NK-92 treated with Interleukin-12 subunit alpha and Interleukin-12 subunit beta, amount 100 ng/mL, for 24 hours (cell line): Measurements from ENCODE around the gene TJP2.

Experiments
- DNase-seq: peaks from one replicate; lab custom pipeline; 2025; lab: John Stamatoyannopoulos, UW

TJP2 gene

GRCh38 chr9:69232135-69232534 lies 58.1 kb downstream of the TJP2 start:
- DNase-seq, result no peak

GRCh38 chr9:69234683-69235082 lies 60.6 kb downstream of the TJP2 start:
- no peak for DNase-seq

DNA sequence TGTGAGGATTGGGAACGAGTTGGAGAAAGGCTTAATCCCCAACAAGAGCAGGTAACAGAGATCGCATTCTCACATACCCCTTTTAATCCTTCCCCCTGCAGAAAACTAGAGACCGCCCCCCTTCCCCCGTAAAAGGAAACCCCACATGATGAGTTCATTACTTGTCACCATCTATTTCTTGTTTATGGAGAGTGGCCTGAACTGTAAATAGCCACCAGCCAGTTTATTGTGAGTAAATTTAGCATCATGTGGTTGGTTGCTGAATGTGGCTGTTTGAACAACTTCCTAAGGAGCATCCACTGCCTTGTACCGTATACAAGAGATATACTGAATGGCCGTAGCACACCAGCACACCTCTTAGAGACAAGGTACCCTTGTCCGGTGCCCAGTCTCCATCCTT lies 62.1 kb downstream of the TJP2 start:
- no peak for DNase-seq

GRCh38 chr9:69237702-69238295 lies 63.7 kb downstream of the TJP2 start:
- DNase-seq, result no peak

DNA sequence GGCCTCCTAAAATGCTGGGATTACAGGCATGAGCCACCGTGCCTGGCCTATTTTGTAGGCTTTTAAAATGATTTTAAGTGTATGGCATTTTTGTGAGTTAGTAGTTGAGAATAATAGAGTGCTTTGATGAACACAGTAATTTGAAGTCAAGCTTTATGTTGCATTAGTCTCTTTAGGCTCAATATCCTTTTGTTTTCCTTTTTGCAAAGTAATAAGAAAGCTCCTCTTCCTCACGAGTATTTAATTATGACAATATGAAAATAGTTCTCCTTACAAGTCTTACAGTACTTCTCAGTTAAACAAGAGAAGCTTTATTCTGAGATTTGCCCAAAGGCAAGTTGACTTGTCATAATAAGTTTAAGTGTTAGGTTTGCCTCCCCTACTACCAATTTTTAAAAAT lies 69.0 kb downstream of the TJP2 start:
- DNase-seq, result no peak

DNA sequence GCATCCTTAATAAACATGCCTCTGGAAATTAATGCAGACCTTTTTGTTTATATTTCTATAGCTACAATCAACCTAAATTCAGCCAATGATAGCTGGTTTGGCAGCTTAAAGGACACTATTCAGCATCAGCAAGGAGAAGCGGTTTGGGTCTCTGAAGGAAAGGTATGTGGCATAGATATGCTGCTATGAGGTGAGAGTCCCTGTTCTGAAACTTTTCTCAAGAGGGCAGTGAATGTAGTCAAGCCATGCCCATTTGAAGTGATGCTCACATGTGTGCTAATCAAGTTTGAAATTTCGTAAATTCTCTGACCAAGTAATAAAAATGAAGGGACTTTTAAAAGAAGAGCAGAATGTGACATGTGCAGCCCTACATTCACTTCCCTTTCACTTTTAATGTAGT lies 72.6 kb downstream of the TJP2 start:
- no peak for DNase-seq

DNA sequence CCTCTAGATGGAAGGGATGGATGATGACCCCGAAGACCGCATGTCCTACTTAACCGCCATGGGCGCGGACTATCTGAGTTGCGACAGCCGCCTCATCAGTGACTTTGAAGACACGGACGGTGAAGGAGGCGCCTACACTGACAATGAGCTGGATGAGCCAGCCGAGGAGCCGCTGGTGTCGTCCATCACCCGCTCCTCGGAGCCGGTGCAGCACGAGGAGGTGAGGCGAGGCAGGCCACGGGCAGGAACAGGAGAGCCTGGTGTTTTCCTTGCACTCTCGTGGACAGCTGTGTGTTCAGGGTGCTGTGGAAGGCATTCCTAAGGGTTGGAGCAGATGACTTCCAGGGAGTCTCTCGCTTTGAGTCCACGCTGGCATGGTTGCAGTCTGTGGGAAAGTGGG lies 73.9 kb downstream of the TJP2 start:
- DNase-seq, result no peak

GRCh38 chr9:69249337-69249736 lies 75.3 kb downstream of the TJP2 start:
- no peak for DNase-seq

GRCh38 chr9:69250681-69251080 lies 76.6 kb downstream of the TJP2 start:
- DNase-seq, result no peak

DNA sequence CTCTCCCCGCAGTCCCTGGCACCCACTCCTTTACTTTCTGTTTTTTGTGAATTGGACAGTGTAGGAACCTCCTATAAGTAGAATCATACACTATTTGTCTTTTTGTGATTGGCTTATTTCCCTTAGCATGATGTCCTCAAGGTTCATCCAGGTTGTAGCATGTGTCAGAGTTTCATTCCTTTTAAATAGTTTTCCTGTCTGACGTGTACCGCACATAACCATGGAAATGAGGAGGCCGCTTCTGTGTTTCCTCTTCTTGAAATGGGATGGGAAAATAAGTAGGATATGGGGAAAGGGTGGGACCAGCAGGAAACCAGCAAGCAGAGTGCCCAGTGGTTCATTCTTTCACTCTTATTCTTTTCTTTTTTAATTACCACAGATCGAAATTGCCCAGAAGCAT lies 78.4 kb downstream of the TJP2 start:
- no peak for DNase-seq

GRCh38 chr9:69253057-69253456 lies 79.0 kb downstream of the TJP2 start:
- DNase-seq, result no peak

GRCh38 chr9:69254223-69254622 lies 80.1 kb downstream of the TJP2 start:
- DNase-seq, result no peak

GRCh38 chr9:69255591-69255990 lies 81.5 kb downstream of the TJP2 start:
- DNase-seq, result no peak

- no peak for DNase-seq
These were observed 84.5 kb downstream of the TJP2 start for GRCh38 chr9:69258551-69258950.

DNA sequence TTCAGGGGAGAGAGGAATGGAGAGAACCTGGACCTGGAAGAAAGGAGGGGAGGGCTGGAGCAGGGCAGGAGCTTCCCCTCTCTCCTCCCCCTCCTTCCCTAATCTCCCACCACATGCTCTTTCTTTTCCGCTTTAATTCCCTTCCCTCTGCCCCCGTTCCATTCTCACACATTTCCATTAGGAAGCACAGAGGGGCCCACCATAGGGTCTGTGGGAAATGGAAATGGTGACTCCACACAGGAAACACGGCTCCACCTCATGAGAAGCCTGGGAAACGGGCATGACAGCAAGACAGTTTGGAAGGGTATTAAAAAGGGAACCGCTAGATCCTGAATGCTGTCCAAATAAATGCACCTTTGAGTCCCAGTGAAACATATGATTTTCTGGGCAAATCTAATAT lies 86.1 kb downstream of the TJP2 start:
- DNase-seq, result no peak

- no peak for DNase-seq
These were observed 87.6 kb downstream of the TJP2 start for GRCh38 chr9:69261636-69262035.

DNA sequence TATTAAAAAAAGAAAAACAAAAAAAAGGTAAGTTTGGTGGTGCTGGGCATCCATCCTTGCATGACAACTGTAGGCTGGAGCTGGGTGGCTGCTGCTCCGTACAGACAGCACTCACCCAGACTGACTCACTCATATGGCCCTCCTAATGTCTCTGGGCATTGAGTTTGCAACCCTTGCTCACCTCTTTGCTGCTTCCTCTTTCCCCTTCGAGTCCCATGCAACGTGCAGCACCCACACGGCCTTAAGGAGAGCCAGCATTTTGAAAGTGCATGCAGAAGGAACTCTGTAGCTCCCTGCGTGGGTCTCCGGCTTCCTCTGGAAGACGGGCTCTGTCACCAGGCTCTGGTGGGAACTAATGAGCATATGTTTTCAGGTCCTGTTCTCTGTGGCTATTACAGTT lies 90.4 kb downstream of the TJP2 start:
- no peak for DNase-seq

GRCh38 chr9:69265891-69266290 lies 91.8 kb downstream of the TJP2 start:
- no peak for DNase-seq

GRCh38 chr9:69272212-69272611 lies 98.1 kb downstream of the TJP2 start:
- no peak for DNase-seq

DNA sequence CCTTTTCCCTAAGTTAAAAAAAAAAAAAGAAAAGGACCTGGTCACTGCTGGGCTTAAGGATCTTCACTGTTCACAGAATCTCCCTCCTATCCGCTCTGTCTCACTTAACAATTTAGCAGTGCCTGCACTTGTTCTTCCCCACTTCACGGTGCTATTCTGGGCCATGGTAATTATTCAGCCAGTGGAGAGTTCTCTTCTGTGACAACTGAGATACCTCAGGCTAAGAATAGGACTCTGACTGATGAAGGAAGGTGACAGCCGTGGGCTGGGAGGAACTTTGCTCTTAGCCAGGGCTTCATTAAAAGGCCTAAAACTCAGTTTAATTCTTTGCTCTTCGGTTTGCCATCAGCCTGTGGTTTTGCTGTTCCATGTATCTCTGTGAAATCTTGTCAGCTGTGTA lies 99.1 kb downstream of the TJP2 start:
- DNase-seq, result no peak

DNA sequence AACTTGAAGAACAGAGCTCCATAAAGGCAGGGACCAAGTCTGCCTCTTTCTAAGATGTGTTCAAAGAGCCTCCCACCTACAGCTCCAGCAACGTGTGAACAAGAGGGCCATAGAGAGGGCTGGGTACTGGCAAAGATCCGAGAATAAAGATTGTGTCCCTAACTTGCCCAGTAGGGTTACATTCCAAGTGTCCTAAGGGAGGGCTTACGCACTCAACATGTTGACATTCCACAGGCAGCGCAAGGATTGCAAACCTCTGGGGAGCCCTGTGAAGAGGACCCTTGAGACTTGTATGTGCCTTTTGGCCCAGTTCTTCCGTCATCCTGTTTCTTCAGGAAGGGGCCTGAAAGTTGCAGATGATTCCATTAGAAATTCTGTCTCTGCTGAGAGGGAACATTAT lies 102.7 kb downstream of the TJP2 start:
- no peak for DNase-seq

- DNase-seq, result no peak
These were observed 105.1 kb downstream of the TJP2 start for GRCh38 chr9:69279084-69279731.

DNA sequence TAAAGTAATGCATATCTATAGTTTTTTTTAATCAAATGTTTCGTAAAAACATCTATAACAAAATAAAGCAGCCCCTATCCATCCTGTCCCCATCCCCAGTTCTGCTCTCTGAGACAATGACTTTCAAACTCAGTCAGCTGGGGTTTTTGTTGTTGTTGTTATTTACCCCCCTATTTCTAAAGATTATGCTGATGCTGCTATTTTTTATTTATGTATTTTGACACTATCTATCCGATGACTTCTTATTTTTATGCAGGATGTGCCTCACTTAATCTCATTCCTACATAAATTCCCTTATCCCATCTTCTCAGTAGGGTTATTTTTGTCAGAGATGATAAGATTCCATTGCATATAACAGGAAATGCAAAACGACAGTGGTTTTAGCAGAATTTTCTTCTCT lies 105.7 kb downstream of the TJP2 start:
- no peak for DNase-seq

GRCh38 chr9:69283003-69283402 lies 108.9 kb downstream of the TJP2 start:
- no peak for DNase-seq
